Measurements from ENCODE around the gene MOB3A.
A peak's percentile ranks its signal among the peaks of the same experiment; 100 is the strongest.
"Not testable (repeated sequence)": the region's sequence is repeated elsewhere in the genome, so short reads cannot be mapped to it uniquely, and the experiment has no call there.

MOB3A gene

GRCh38 chr19:2034253-2034652 is 61.9 kb downstream of the MOB3A start:
- DNase-seq (ENCODE audit: low spot score): not testable (repeated sequence)

GRCh38 chr19:2033825-2034159 is 62.3 kb downstream of the MOB3A start:
- no peak for DNase-seq (ENCODE audit: low spot score)

GRCh38 chr19:2033115-2033824 is 62.9 kb downstream of the MOB3A start:
- DNase-seq (ENCODE audit: low spot score): no peak

GRCh38 chr19:2032296-2032941 is 63.7 kb downstream of the MOB3A start:
- peak; percentile 53 for DNase-seq (ENCODE audit: low spot score)

- DNase-seq (ENCODE audit: low spot score): no peak
These were observed 68.8 kb downstream of the MOB3A start for GRCh38 chr19:2027361-2027760.

GRCh38 chr19:2026770-2027169 is 69.4 kb downstream of the MOB3A start:
- no peak for DNase-seq (ENCODE audit: low spot score)

GRCh38 chr19:2022289-2022688 is 73.8 kb downstream of the MOB3A start:
- DNase-seq (ENCODE audit: low spot score): no peak

GRCh38 chr19:2021453-2022140 is 74.5 kb downstream of the MOB3A start:
- DNase-seq (ENCODE audit: low spot score): no peak

All from iPS-NIHi11 (cell line).